Hepatocyte (in vitro differentiated cells): ENCODE results near the gene SLC25A21. TPM values are rescaled to one million over a fixed set of nuclear protein-coding genes. Genes with fewer than 3 reads are reported as not detected.
"Not testable (repeated sequence)": the region's sequence is repeated elsewhere in the genome, so short reads cannot be mapped to it uniquely, and the experiment has no call there.

Source experiments
- DNase-seq: peaks from one replicate; pipeline ENCODE4 v3.0.0-alpha.2; 2016; ENCODE audit warnings: low spot score
- H2AFZ ChIP-seq: fragments of 200-600 bp; sonication (generic); 2 replicates; pipeline ENCODE4 v1.6.0; 2016; ENCODE audit warnings: antibody characterized with exemption, mild to moderate bottlenecking
- H3K27ac ChIP-seq: fragments of 200-600 bp; sonication (generic); 2 replicates; pipeline ENCODE4 v1.5.1; 2016; ENCODE audit warnings: mild to moderate bottlenecking
- H3K27me3 ChIP-seq: fragments of 200-600 bp; sonication (generic); 2 replicates; pipeline ENCODE4 v1.6.1; 2016
- H3K36me3 ChIP-seq: fragments of 200-600 bp; sonication (generic); replicated peaks from 2 replicates; pipeline ENCODE4 v1.5.1; 2016; ENCODE audit warnings: low read depth; ENCODE audit not compliant: insufficient read depth
- H3K4me1 ChIP-seq: fragments of 200-600 bp; sonication (generic); 2 replicates; pipeline ENCODE4 v1.5.1; 2016; ENCODE audit warnings: mild to moderate bottlenecking, moderate library complexity; ENCODE audit not compliant: insufficient read depth
- H3K4me2 ChIP-seq: fragments of 200-600 bp; sonication (generic); 2 replicates; pipeline ENCODE4 v1.6.0; 2016
- H3K4me3 ChIP-seq: fragments of 200-600 bp; sonication (generic); 2 replicates; pipeline ENCODE4 v1.5.1; 2016; ENCODE audit warnings: mild to moderate bottlenecking
- H3K79me2 ChIP-seq: fragments of 200-600 bp; sonication (generic); 2 replicates; pipeline ENCODE4 v1.6.0; 2017; ENCODE audit warnings: mild to moderate bottlenecking
- H3K9me2 ChIP-seq: fragments of 200-600 bp; sonication (generic); replicated peaks from 2 replicates; pipeline ENCODE4 v1.6.0; 2017; ENCODE audit warnings: mild to moderate bottlenecking; ENCODE audit not compliant: insufficient read depth
- H3K9me3 ChIP-seq: fragments of 200-600 bp; sonication (generic); 2 replicates; pipeline ENCODE4 v1.5.1; 2016; ENCODE audit warnings: low read depth, mild to moderate bottlenecking
- H4K20me1 ChIP-seq: fragments of 200-600 bp; sonication (generic); 2 replicates; pipeline ENCODE4 v1.6.0; 2016; ENCODE audit warnings: mild to moderate bottlenecking; ENCODE audit not compliant: insufficient read depth, poor library complexity, severe bottlenecking
- CTCF ChIP-seq: fragments of 200-600 bp; sonication (generic); IDR thresholded peaks from 2 replicates; pipeline ENCODE4 v1.5.1; 2016; ENCODE audit warnings: antibody characterized with exemption, mild to moderate bottlenecking; ENCODE audit not compliant: poor library complexity
- EZH2 ChIP-seq: fragments of 200-600 bp; sonication (generic); IDR thresholded peaks from 2 replicates; pipeline ENCODE4 v1.6.1; 2016; ENCODE audit warnings: antibody characterized with exemption, mild to moderate bottlenecking, borderline replicate concordance
- EZH2phosphoT487 ChIP-seq: fragments of 200-600 bp; sonication (generic); IDR thresholded peaks from one replicate; pipeline ENCODE4 v1.6.1; 2018; ENCODE audit warnings: antibody characterized with exemption, mild to moderate bottlenecking, low read depth, moderate library complexity; ENCODE audit not compliant: unreplicated experiment, severe bottlenecking
- WGBS: methylation state at CpG from one replicate; pipeline ENCODE4 v1.1.6; 2016; ENCODE audit warnings: low lambda C conversion rate; ENCODE audit errors: missing lambda C conversion rate; 5-methylcytosine and 5-hydroxymethylcytosine counted together
- polyA plus RNA-seq: library from polyadenylated mRNA; unstranded; fragments of >200 nt; fragmentation: Nextera tagmentation; extraction: Ambion mirVana; gene quantifications from 2 replicates; pipeline ENCODE4 v1.2.1, GENCODE V29; 2016
- total RNA-seq: library from RNA; depleted of rRNA; stranded (reverse); fragments of >200 nt; gene quantifications from 2 replicates; pipeline ENCODE4 v1.2.3, GENCODE V29; 2014

The SLC25A21 gene
- total and polyA plus RNA-seq, 2 experiments from 2014 or later = 1.4 to 1.6 TPM

GRCh38 chr14:37187294-37187693 lies 14.9 kb upstream of the SLC25A21 start:
- 87% methylated on average over 3 of the region's 3 CpGs for WGBS
- Histone ChIP-seq H3K4me3 (no peak overlapping the region), H2AFZ (no peak overlapping the region), H3K9me2 (no peaks in the 10 kb centered on the region), H3K27ac (no peak overlapping the region), H3K4me2 (no peak overlapping the region), H3K4me1 (no peaks in the 10 kb centered on the region), H3K27me3 (no peaks in the 10 kb centered on the region), H3K36me3 (no peaks in the 10 kb centered on the region), H3K9me3 (no peaks in the 10 kb centered on the region), H3K79me2 (no peaks in the 10 kb centered on the region), H4K20me1 (no peaks in the 10 kb centered on the region)
- TF ChIP-seq CTCF (no peak), EZH2 (no peak)
- DNase-seq = no peak

- no peak overlapping the region for H2AFZ ChIP-seq
- WGBS = 94% methylated on average over 1 of the region's 1 CpG
- H4K20me1 ChIP-seq = no peaks in the 10 kb centered on the region
- H3K9me3 ChIP-seq = no peaks in the 10 kb centered on the region
- TF ChIP-seq EZH2phosphoT487 = no peak
- TF ChIP-seq EZH2 = no peak
- no peak for TF ChIP-seq CTCF
- no peaks in the 10 kb centered on the region for H3K36me3 ChIP-seq
- no peak for DNase-seq
- H3K4me2 ChIP-seq = no peak overlapping the region
- no peaks in the 10 kb centered on the region for H3K27me3 ChIP-seq
- H3K4me1 ChIP-seq = no peaks in the 10 kb centered on the region
- no peaks in the 10 kb centered on the region for H3K79me2 ChIP-seq
- no peak overlapping the region for H3K4me3 ChIP-seq
- no peaks in the 10 kb centered on the region for H3K9me2 ChIP-seq
- no peak overlapping the region for H3K27ac ChIP-seq
These were observed 14.5 kb upstream of the SLC25A21 start for GRCh38 chr14:37186865-37187264.

GRCh38 chr14:37185670-37186069 lies 13.3 kb upstream of the SLC25A21 start:
- Histone ChIP-seq H3K4me1 (no peaks in the 10 kb centered on the region), H3K27ac (no peak overlapping the region), H3K4me2 (no peak overlapping the region), H3K9me2 (no peaks in the 10 kb centered on the region), H2AFZ (no peak overlapping the region), H3K36me3 (no peaks in the 10 kb centered on the region), H3K9me3 (no peaks in the 10 kb centered on the region), H3K79me2 (no peaks in the 10 kb centered on the region), H3K4me3 (no peak overlapping the region), H3K27me3 (no peaks in the 10 kb centered on the region), H4K20me1 (no peaks in the 10 kb centered on the region)
- no peak for TF ChIP-seq CTCF
- TF ChIP-seq EZH2 = no peak
- no peak for TF ChIP-seq EZH2phosphoT487
- no peak for DNase-seq

- DNase-seq, H3K36me3 ChIP-seq, H3K9me3 ChIP-seq, H4K20me1 ChIP-seq, H3K4me2 ChIP-seq, H2AFZ ChIP-seq, H3K4me1 ChIP-seq, H3K27me3 ChIP-seq, H3K27ac ChIP-seq, H3K4me3 ChIP-seq, H3K79me2 ChIP-seq, H3K9me2 ChIP-seq: not testable (repeated sequence)
- WGBS = 94% methylated on average over 8 of the region's 8 CpGs
These were observed 12.1 kb upstream of the SLC25A21 start for GRCh38 chr14:37184520-37184919.
